ENCODE measurements around the gene FUT7.

DNA sequence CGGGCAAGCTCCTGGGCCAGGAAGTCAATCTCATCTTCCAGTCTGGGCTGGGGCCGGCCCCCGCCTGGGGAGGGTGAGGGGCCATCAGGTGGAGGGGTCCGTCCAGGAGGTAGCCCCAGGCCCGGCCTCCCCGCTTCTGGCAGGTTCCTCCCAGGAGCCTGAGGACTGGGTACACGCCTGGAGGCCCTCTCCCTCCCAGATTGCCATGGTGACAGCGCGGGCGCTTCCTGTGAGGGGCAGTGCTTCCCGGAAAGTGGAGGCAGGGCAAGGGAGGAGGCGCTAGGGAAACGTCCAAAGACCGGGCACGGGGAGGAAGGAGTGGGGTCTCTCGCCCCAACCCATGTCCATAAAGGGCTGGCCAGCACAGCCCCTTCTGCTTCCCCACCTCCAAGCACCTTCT is 9.2 kb upstream of the FUT7 start:
- TF ChIP-seq EZH2 (IDR thresholded peaks at IDR 0.05): no peak
- no peak for TF ChIP-seq POLR2AphosphoS5 (IDR thresholded peaks at IDR 0.05; ENCODE audit: borderline replicate concordance, low read depth, low read length)
